Measurements from ENCODE around the gene EVL. TPM values are rescaled to one million over a fixed set of nuclear protein-coding genes. Genes with fewer than 3 reads are reported as not detected.

Gene EVL
- total RNA-seq, 1 donor from 2014 or later: 21.9 TPM

- no peak overlapping the region for H3K27ac ChIP-seq (ENCODE audit: low read depth, low read length)
- H3K9me3 ChIP-seq (ENCODE audit: control insufficient read depth in 3 of 3, low read length in 3 of 3): no peaks in the 10 kb centered on the region
- H3K4me1 ChIP-seq (ENCODE audit: control insufficient read depth in 3 of 3, insufficient read depth in 3 of 3, low read length in 3 of 3): peaks cover 18 to 28% (median 19%) of the 10 kb centered on the region in 3 donors
- H3K36me3 ChIP-seq (ENCODE audit: control insufficient read depth in 3 of 3, insufficient read depth in 3 of 3, low read length in 3 of 3): peaks cover 0 to 3% (median 0%) of the 10 kb centered on the region in 3 donors
- H3K9ac ChIP-seq (ENCODE audit: low read depth in 1 of 3, low read length in 3 of 3): no peak overlapping the region
- H3K27me3 ChIP-seq (ENCODE audit: control insufficient read depth in 3 of 3, insufficient read depth in 3 of 3, low read length in 3 of 3): no peaks in the 10 kb centered on the region
- H3K4me3 ChIP-seq (ENCODE audit: low read length in 3 of 3): no peak overlapping the region
These were observed 15.0 kb downstream of the EVL start for GRCh38 chr14:100080206-100080605.

- H3K9me3 ChIP-seq (ENCODE audit: control insufficient read depth in 3 of 3, low read length in 3 of 3): no peaks in the 10 kb centered on the region
- no peaks in the 10 kb centered on the region for H3K27me3 ChIP-seq (ENCODE audit: control insufficient read depth in 3 of 3, insufficient read depth in 3 of 3, low read length in 3 of 3)
- peaks cover 0 to 8% (median 0%) of the 10 kb centered on the region in 3 donors for H3K36me3 ChIP-seq (ENCODE audit: control insufficient read depth in 3 of 3, insufficient read depth in 3 of 3, low read length in 3 of 3)
- no peak overlapping the region for H3K27ac ChIP-seq (ENCODE audit: low read depth, low read length)
- H3K9ac ChIP-seq (ENCODE audit: low read depth in 1 of 3, low read length in 3 of 3): no peak overlapping the region
- peaks cover 6 to 13% (median 12%) of the 10 kb centered on the region in 3 donors for H3K4me1 ChIP-seq (ENCODE audit: control insufficient read depth in 3 of 3, insufficient read depth in 3 of 3, low read length in 3 of 3)
- H3K4me3 ChIP-seq (ENCODE audit: low read length in 3 of 3): no peak overlapping the region
These were observed 16.9 kb downstream of the EVL start for GRCh38 chr14:100081997-100082625.

- no peaks in the 10 kb centered on the region for H3K27me3 ChIP-seq (ENCODE audit: control insufficient read depth in 3 of 3, insufficient read depth in 3 of 3, low read length in 3 of 3)
- H3K9ac ChIP-seq (ENCODE audit: low read depth in 1 of 3, low read length in 3 of 3): no peak overlapping the region
- H3K36me3 ChIP-seq (ENCODE audit: control insufficient read depth in 3 of 3, insufficient read depth in 3 of 3, low read length in 3 of 3): peaks cover 0 to 8% (median 0%) of the 10 kb centered on the region in 3 donors
- H3K9me3 ChIP-seq (ENCODE audit: control insufficient read depth in 3 of 3, low read length in 3 of 3): no peaks in the 10 kb centered on the region
- peaks cover 6 to 13% (median 12%) of the 10 kb centered on the region in 3 donors for H3K4me1 ChIP-seq (ENCODE audit: control insufficient read depth in 3 of 3, insufficient read depth in 3 of 3, low read length in 3 of 3)
- no peak overlapping the region for H3K27ac ChIP-seq (ENCODE audit: low read depth, low read length)
- H3K4me3 ChIP-seq (ENCODE audit: low read length in 3 of 3): no peak overlapping the region
These were observed 17.5 kb downstream of the EVL start for GRCh38 chr14:100082723-100083122.

- Histone ChIP-seq H3K4me3 (ENCODE audit: low read length in 3 of 3) (no peak overlapping the region), H3K27me3 (ENCODE audit: control insufficient read depth in 3 of 3, insufficient read depth in 3 of 3, low read length in 3 of 3) (no peaks in the 10 kb centered on the region), H3K9ac (ENCODE audit: low read depth in 1 of 3, low read length in 3 of 3) (no peak overlapping the region), H3K9me3 (ENCODE audit: control insufficient read depth in 3 of 3, low read length in 3 of 3) (no peaks in the 10 kb centered on the region), H3K4me1 (ENCODE audit: control insufficient read depth in 3 of 3, insufficient read depth in 3 of 3, low read length in 3 of 3) (peaks cover 5 to 13% (median 10%) of the 10 kb centered on the region in 3 donors), H3K27ac (ENCODE audit: low read depth, low read length) (no peak overlapping the region), H3K36me3 (ENCODE audit: control insufficient read depth in 3 of 3, insufficient read depth in 3 of 3, low read length in 3 of 3) (peaks cover 0 to 8% (median 0%) of the 10 kb centered on the region in 3 donors)
These were observed 18.5 kb downstream of the EVL start for GRCh38 chr14:100083706-100084105.

GRCh38 chr14:100084591-100084990 is 19.4 kb downstream of the EVL start:
- H3K4me1 ChIP-seq (ENCODE audit: control insufficient read depth in 3 of 3, insufficient read depth in 3 of 3, low read length in 3 of 3): peaks cover 0 to 8% (median 2%) of the 10 kb centered on the region in 3 donors
- no peak overlapping the region for H3K9ac ChIP-seq (ENCODE audit: low read depth in 1 of 3, low read length in 3 of 3)
- no peak overlapping the region for H3K27ac ChIP-seq (ENCODE audit: low read depth, low read length)
- H3K4me3 ChIP-seq (ENCODE audit: low read length in 3 of 3): no peak overlapping the region
- H3K27me3 ChIP-seq (ENCODE audit: control insufficient read depth in 3 of 3, insufficient read depth in 3 of 3, low read length in 3 of 3): no peaks in the 10 kb centered on the region
- peaks cover 0 to 8% (median 2%) of the 10 kb centered on the region in 3 donors for H3K36me3 ChIP-seq (ENCODE audit: control insufficient read depth in 3 of 3, insufficient read depth in 3 of 3, low read length in 3 of 3)
- no peaks in the 10 kb centered on the region for H3K9me3 ChIP-seq (ENCODE audit: control insufficient read depth in 3 of 3, low read length in 3 of 3)

GRCh38 chr14:100085462-100085861 is 20.2 kb downstream of the EVL start:
- peaks cover 0 to 1% (median 0%) of the 10 kb centered on the region in 3 donors for H3K4me1 ChIP-seq (ENCODE audit: control insufficient read depth in 3 of 3, insufficient read depth in 3 of 3, low read length in 3 of 3)
- peaks cover 0 to 8% (median 3%) of the 10 kb centered on the region in 3 donors for H3K36me3 ChIP-seq (ENCODE audit: control insufficient read depth in 3 of 3, insufficient read depth in 3 of 3, low read length in 3 of 3)
- no peak overlapping the region for H3K27ac ChIP-seq (ENCODE audit: low read depth, low read length)
- H3K27me3 ChIP-seq (ENCODE audit: control insufficient read depth in 3 of 3, insufficient read depth in 3 of 3, low read length in 3 of 3): no peaks in the 10 kb centered on the region
- no peak overlapping the region for H3K4me3 ChIP-seq (ENCODE audit: low read length in 3 of 3)
- no peak overlapping the region for H3K9ac ChIP-seq (ENCODE audit: low read depth in 1 of 3, low read length in 3 of 3)
- H3K9me3 ChIP-seq (ENCODE audit: control insufficient read depth in 3 of 3, low read length in 3 of 3): no peaks in the 10 kb centered on the region

- no peak overlapping the region for H3K4me3 ChIP-seq (ENCODE audit: low read length in 3 of 3)
- H3K36me3 ChIP-seq (ENCODE audit: control insufficient read depth in 3 of 3, insufficient read depth in 3 of 3, low read length in 3 of 3): peaks cover 0 to 8% (median 3%) of the 10 kb centered on the region in 3 donors
- H3K9me3 ChIP-seq (ENCODE audit: control insufficient read depth in 3 of 3, low read length in 3 of 3): no peaks in the 10 kb centered on the region
- H3K27ac ChIP-seq (ENCODE audit: low read depth, low read length): no peak overlapping the region
- no peak overlapping the region for H3K9ac ChIP-seq (ENCODE audit: low read depth in 1 of 3, low read length in 3 of 3)
- no peaks in the 10 kb centered on the region for H3K4me1 ChIP-seq (ENCODE audit: control insufficient read depth in 3 of 3, insufficient read depth in 3 of 3, low read length in 3 of 3)
- H3K27me3 ChIP-seq (ENCODE audit: control insufficient read depth in 3 of 3, insufficient read depth in 3 of 3, low read length in 3 of 3): no peaks in the 10 kb centered on the region
These were observed 21.1 kb downstream of the EVL start for GRCh38 chr14:100086361-100086760.

GRCh38 chr14:100088226-100088625 is 23.0 kb downstream of the EVL start:
- Histone ChIP-seq H3K27ac (ENCODE audit: low read depth, low read length) (no peak overlapping the region), H3K36me3 (ENCODE audit: control insufficient read depth in 3 of 3, insufficient read depth in 3 of 3, low read length in 3 of 3) (peaks cover 0 to 8% (median 3%) of the 10 kb centered on the region in 3 donors), H3K9ac (ENCODE audit: low read depth in 1 of 3, low read length in 3 of 3) (no peak overlapping the region), H3K4me1 (ENCODE audit: control insufficient read depth in 3 of 3, insufficient read depth in 3 of 3, low read length in 3 of 3) (no peaks in the 10 kb centered on the region), H3K4me3 (ENCODE audit: low read length in 3 of 3) (no peak overlapping the region), H3K27me3 (ENCODE audit: control insufficient read depth in 3 of 3, insufficient read depth in 3 of 3, low read length in 3 of 3) (no peaks in the 10 kb centered on the region), H3K9me3 (ENCODE audit: control insufficient read depth in 3 of 3, low read length in 3 of 3) (no peaks in the 10 kb centered on the region)

GRCh38 chr14:100091386-100091785 is 26.2 kb downstream of the EVL start:
- Histone ChIP-seq H3K4me3 (ENCODE audit: low read length in 3 of 3) (no peak overlapping the region), H3K27me3 (ENCODE audit: control insufficient read depth in 3 of 3, insufficient read depth in 3 of 3, low read length in 3 of 3) (no peaks in the 10 kb centered on the region), H3K36me3 (ENCODE audit: control insufficient read depth in 3 of 3, insufficient read depth in 3 of 3, low read length in 3 of 3) (peaks cover 0 to 4% (median 3%) of the 10 kb centered on the region in 3 donors), H3K9me3 (ENCODE audit: control insufficient read depth in 3 of 3, low read length in 3 of 3) (no peaks in the 10 kb centered on the region), H3K27ac (ENCODE audit: low read depth, low read length) (no peak overlapping the region), H3K9ac (ENCODE audit: low read depth in 1 of 3, low read length in 3 of 3) (no peak overlapping the region), H3K4me1 (ENCODE audit: control insufficient read depth in 3 of 3, insufficient read depth in 3 of 3, low read length in 3 of 3) (no peaks in the 10 kb centered on the region)

- Histone ChIP-seq H3K4me3 (ENCODE audit: low read length in 3 of 3) (no peak overlapping the region), H3K27ac (ENCODE audit: low read depth, low read length) (no peak overlapping the region), H3K27me3 (ENCODE audit: control insufficient read depth in 3 of 3, insufficient read depth in 3 of 3, low read length in 3 of 3) (no peaks in the 10 kb centered on the region), H3K4me1 (ENCODE audit: control insufficient read depth in 3 of 3, insufficient read depth in 3 of 3, low read length in 3 of 3) (no peaks in the 10 kb centered on the region), H3K9ac (ENCODE audit: low read depth in 1 of 3, low read length in 3 of 3) (no peak overlapping the region), H3K9me3 (ENCODE audit: control insufficient read depth in 3 of 3, low read length in 3 of 3) (no peaks in the 10 kb centered on the region), H3K36me3 (ENCODE audit: control insufficient read depth in 3 of 3, insufficient read depth in 3 of 3, low read length in 3 of 3) (peaks cover 3 to 4% (median 4%) of the 10 kb centered on the region in 3 donors)
These were observed 27.6 kb downstream of the EVL start for GRCh38 chr14:100092832-100093231.

Data from skeletal muscle tissue (tissue), 4 donors.